HepG2 (cell line): Measurements from ENCODE around the gene ZNF514. TPM values are rescaled to one million over a fixed set of nuclear protein-coding genes. Genes with fewer than 3 reads are reported as not detected.

Experiments
- ATRX ChIP-seq: sonication (generic); formaldehyde crosslinking; IDR thresholded peaks from 2 replicates; pipeline ENCODE4 v1.4.0; 2020; ENCODE audit warnings: missing genetic modification reagents, borderline replicate concordance
- EP300 ChIP-seq, 3 experiments: sonication (generic) in 1 of 3; formaldehyde crosslinking in 1 of 3; IDR thresholded peaks; 2 replicates each; pipeline versions ENCODE4 v1.5.1 to v1.6.1; 2011 to 2020; ENCODE audit warnings: low read depth in 2 of 3, low read length in 2 of 3, borderline replicate concordance in 1 of 3, improper control_type of control experiment in 1 of 3, mild to moderate bottlenecking in 1 of 3, missing genetic modification reagents in 1 of 3, moderate library complexity in 1 of 3
- FOXK1 ChIP-seq: sonication (generic); formaldehyde crosslinking; IDR thresholded peaks from 2 replicates; pipeline ENCODE4 v1.4.0; 2020; ENCODE audit warnings: low read depth, missing genetic modification reagents, borderline replicate concordance
- HDAC6 ChIP-seq: fragments of 200-600 bp; sonication (generic); IDR thresholded peaks from 2 replicates; pipeline ENCODE4 v1.7.0; 2017; ENCODE audit warnings: mild to moderate bottlenecking, antibody characterized with exemption, low read length, low read depth
- HNRNPK ChIP-seq: fragments of 200-400 bp; formaldehyde crosslinking; IDR thresholded peaks from 2 replicates; pipeline ENCODE4 v1.6.1; 2018; ENCODE audit warnings: low read length, low read depth, moderate library complexity, mild to moderate bottlenecking; ENCODE audit not compliant: poor library complexity, severe bottlenecking
- IRF2 ChIP-seq: IDR thresholded peaks from 2 replicates; pipeline ENCODE4 v1.6.1; 2018; ENCODE audit warnings: missing genetic modification reagents, missing compliant biosample characterization
- NBN ChIP-seq: fragments of 450-650 bp; conservative IDR thresholded peaks from 2 replicates; pipeline ENCODE4 v1.6.1; 2017
- NFKB2 ChIP-seq: sonication (generic); formaldehyde crosslinking; IDR thresholded peaks from 2 replicates; pipeline ENCODE4 v1.4.0; 2020; ENCODE audit warnings: missing genetic modification reagents, borderline replicate concordance
- PLRG1 ChIP-seq: fragments of 450-650 bp; conservative IDR thresholded peaks from 2 replicates; pipeline ENCODE4 v1.6.1; 2016
- SNAI1 ChIP-seq: sonication (generic); formaldehyde crosslinking; IDR thresholded peaks from 2 replicates; pipeline ENCODE4 v1.5.0; 2020; ENCODE audit warnings: mild to moderate bottlenecking, missing genetic modification reagents, borderline replicate concordance
- SNAPC4 ChIP-seq: sonication (generic); formaldehyde crosslinking; IDR thresholded peaks from 2 replicates; pipeline ENCODE4 v1.4.0; 2020; ENCODE audit warnings: mild to moderate bottlenecking, missing genetic modification reagents
- SRF ChIP-seq: IDR thresholded peaks from 2 replicates; pipeline ENCODE4 v1.6.1; 2011; ENCODE audit warnings: mild to moderate bottlenecking, low read depth, low read length, moderate library complexity
- TRAFD1 ChIP-seq: sonication (generic); formaldehyde crosslinking; IDR thresholded peaks from 2 replicates; pipeline ENCODE4 v1.5.1; 2020; ENCODE audit warnings: missing genetic modification reagents, mild to moderate bottlenecking, borderline replicate concordance
- ZNF224 ChIP-seq: sonication (generic); formaldehyde crosslinking; IDR thresholded peaks from 2 replicates; pipeline ENCODE4 v1.5.0; 2020; ENCODE audit warnings: mild to moderate bottlenecking, missing genetic modification reagents
- ZNF317 ChIP-seq: sonication (generic); formaldehyde crosslinking; IDR thresholded peaks from 2 replicates; pipeline ENCODE4 v1.5.0; 2020; ENCODE audit warnings: mild to moderate bottlenecking, missing genetic modification reagents
- ZNF703 ChIP-seq: sonication (generic); formaldehyde crosslinking; IDR thresholded peaks from 2 replicates; pipeline ENCODE4 v1.5.1; 2020; ENCODE audit warnings: missing genetic modification reagents, mild to moderate bottlenecking, moderate library complexity, borderline replicate concordance
- ZNF746 ChIP-seq: sonication (generic); formaldehyde crosslinking; IDR thresholded peaks from 2 replicates; pipeline ENCODE4 v1.8.0; 2022; ENCODE audit warnings: mild to moderate bottlenecking, missing genetic modification reagents
- polyA plus RNA-seq, 8 experiments: library from polyadenylated mRNA; depleted of rRNA in 3 of 8; stranded (reverse) in 7 of 8; unstranded in 1 of 8; fragments of >200 nt; fragmentation: Illumina TruSeq in 4 of 8; extraction: Trizol in 4 of 8; gene quantifications; 2 replicates each; pipeline versions ENCODE4 v1.2.1 to v1.2.3, GENCODE V29; 2011 to 2016; ENCODE audit warnings: low read depth in 4 of 8, missing spikeins in 1 of 8, mixed read lengths in 1 of 8; ENCODE audit not compliant: insufficient read depth in 1 of 8
- total RNA-seq, 5 experiments: library from RNA; depleted of rRNA; stranded (reverse); fragments of >200 nt; fragmentation: Illumina TruSeq; extraction: Trizol; gene quantifications; 2 replicates each; pipeline ENCODE4 v1.2.3, GENCODE V29; 2016; ENCODE audit warnings: low read depth in 1 of 5

The ZNF514 gene
- total and polyA plus RNA-seq, 2 of the 13 experiments (the other 11 are each of a cell fraction or from before 2014, with no cell fraction given) = 15.2 to 18.7 TPM

- no peak for TF ChIP-seq EP300 (IDR thresholded peaks at IDR 0.05; ENCODE audit: low read depth in 2 of 2, low read length in 2 of 2)
- TF ChIP-seq EP300 (CRISPR knock-in tag; IDR thresholded peaks at IDR 0.05; ENCODE audit: borderline replicate concordance) = no peak
- TF ChIP-seq IRF2 = no peak
- peak; percentile 15; the same call in 1 of the 2 replicates for TF ChIP-seq ZNF703
- TF ChIP-seq SNAI1 (CRISPR knock-in tag) = 0 out of 2 replicates have a peak, but pooled peaks have one; percentile 18
- TF ChIP-seq NBN = no peak
- no peak for TF ChIP-seq ZNF224
- TF ChIP-seq HNRNPK = no peak
- 0 out of 2 replicates have a peak, but pooled peaks have one; percentile 44 for TF ChIP-seq SNAPC4 (CRISPR knock-in tag)
- TF ChIP-seq NFKB2 (CRISPR knock-in tag) = no peak
- no peak for TF ChIP-seq FOXK1
- no peak for TF ChIP-seq SRF
- TF ChIP-seq ATRX = no peak
- no peak for TF ChIP-seq TRAFD1 (CRISPR knock-in tag)
- TF ChIP-seq HDAC6 = no peak
- TF ChIP-seq ZNF746 (CRISPR knock-in tag) = no peak
- TF ChIP-seq ZNF317 (CRISPR knock-in tag) = peak; percentile 75; the same call in 1 of the 2 replicates
- TF ChIP-seq PLRG1 = no peak
Measured at GRCh38 chr2:95121093-95121406, 38.6 kb downstream of the ZNF514 start (continued).
